ENCODE data around the gene ERCC8.

Gene ERCC8

GRCh38 chr5:60843936-60844905, 100.6 kb downstream of the ERCC8 start, which contains the start of gene ELOVL7 (continued):
- no peak for TF ChIP-seq TSHZ1 (tag by site-specific recombination; IDR thresholded peaks at IDR 0.05; ENCODE audit: borderline replicate concordance)
- peak; percentile 99 for TF ChIP-seq ZFP69B (tag by site-specific recombination; IDR thresholded peaks at IDR 0.05)
- 0 out of 2 replicates have a peak, but pooled peaks have one; percentile 22 for TF ChIP-seq PRDM1 (tag by site-specific recombination; IDR thresholded peaks at IDR 0.05)
- TF ChIP-seq ZBTB1 (tag by site-specific recombination; IDR thresholded peaks at IDR 0.05) = peak; percentile 78; the same call in 1 of the 2 replicates
- TF ChIP-seq ZNF2 (tag by site-specific recombination; IDR thresholded peaks at IDR 0.05) = peak; percentile 55
- peak; percentile 98 for TF ChIP-seq ZBTB26 (tag by site-specific recombination; optimal IDR thresholded peaks at IDR 0.05)
- TF ChIP-seq KLF1 (tag by site-specific recombination; IDR thresholded peaks at IDR 0.05) = peak; percentile 39; the same call in 1 of the 2 replicates
- TF ChIP-seq ZNF362 (tag by site-specific recombination; IDR thresholded peaks at IDR 0.05) = no peak
- TF ChIP-seq ZEB2 (tag by site-specific recombination; IDR thresholded peaks at IDR 0.05) = 0 out of 2 replicates have a peak, but pooled peaks have one; percentile 52
- no peak for TF ChIP-seq ZNF121 (tag by site-specific recombination; IDR thresholded peaks at IDR 0.05)
- TF ChIP-seq ZBTB10 (tag by site-specific recombination; IDR thresholded peaks at IDR 0.05) = no peak
- TF ChIP-seq ZNF423 (tag by site-specific recombination; IDR thresholded peaks at IDR 0.05) = peak; percentile 37; the same call in 1 of the 2 replicates
- TF ChIP-seq ZNF555 (tag by site-specific recombination; conservative IDR thresholded peaks at IDR 0.05) = no peak
- TF ChIP-seq ZNF791 (tag by site-specific recombination; IDR thresholded peaks at IDR 0.05) = no peak
- peak; percentile 95 for TF ChIP-seq ZXDB (tag by site-specific recombination; IDR thresholded peaks at IDR 0.05)
- TF ChIP-seq ZNF341 (tag by site-specific recombination; IDR thresholded peaks at IDR 0.05; ENCODE audit: low read depth) = peak; percentile 73
- peak; percentile 29; the same call in 1 of the 2 replicates for TF ChIP-seq KLF8 (tag by site-specific recombination; IDR thresholded peaks at IDR 0.05)
- no peak for TF ChIP-seq ZNF837 (tag by site-specific recombination; IDR thresholded peaks at IDR 0.05)
- no peak for TF ChIP-seq OVOL3 (tag by site-specific recombination; IDR thresholded peaks at IDR 0.05)
- peak; percentile 73 for TF ChIP-seq CTCF (tag by site-specific recombination; IDR thresholded peaks at IDR 0.05)
- TF ChIP-seq ZNF366 (tag by site-specific recombination; conservative IDR thresholded peaks at IDR 0.05) = no peak
- 0 out of 2 replicates have a peak, but pooled peaks have one; percentile 17 for TF ChIP-seq ZSCAN5A (tag by site-specific recombination; IDR thresholded peaks at IDR 0.05)
- peak; percentile 61 for TF ChIP-seq SP3 (tag by site-specific recombination; IDR thresholded peaks at IDR 0.05)
- TF ChIP-seq ZNF324 (tag by site-specific recombination; IDR thresholded peaks at IDR 0.05) = no peak
